Measurements from ENCODE around the gene LCA5. TPM values are rescaled to one million over a fixed set of nuclear protein-coding genes. Genes with fewer than 3 reads are reported as not detected.

The LCA5 gene
- total and polyA plus RNA-seq, 2 experiments from 2014 or later, result 2.4 to 5.6 TPM

DNA sequence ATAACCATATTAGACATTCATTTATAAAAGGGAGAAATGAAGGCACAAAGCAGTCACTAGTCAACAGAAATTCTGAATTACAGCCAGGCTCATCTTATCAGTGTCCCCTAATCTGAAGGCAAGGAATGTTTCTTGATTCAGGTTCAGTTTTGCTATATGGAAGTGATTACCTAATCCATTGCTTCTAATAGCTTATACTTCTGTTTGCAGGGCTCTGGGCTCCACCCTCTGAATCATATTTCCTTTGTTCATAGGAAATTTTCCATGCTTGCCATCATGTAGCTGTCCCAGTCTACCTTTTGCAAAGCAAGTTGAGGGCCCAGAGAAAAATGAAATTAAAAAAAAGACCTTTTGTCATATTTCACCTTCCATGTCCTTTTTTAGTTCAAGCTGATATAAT, 96.0 kb downstream of the LCA5 start:
- H4K20me1 ChIP-seq (ENCODE audit: insufficient read depth, poor library complexity, severe bottlenecking), result no peaks in the 10 kb centered on the region
- no peaks in the 10 kb centered on the region for H3K27me3 ChIP-seq
- H2AFZ ChIP-seq, result no peak overlapping the region
- no peak overlapping the region for H3K4me2 ChIP-seq
- TF ChIP-seq EZH2phosphoT487 (IDR thresholded peaks at IDR 0.05; ENCODE audit: low read depth, severe bottlenecking, unreplicated experiment) (no peak), EZH2 (IDR thresholded peaks at IDR 0.05; ENCODE audit: borderline replicate concordance) (no peak)
- TF ChIP-seq, protein P1, sequence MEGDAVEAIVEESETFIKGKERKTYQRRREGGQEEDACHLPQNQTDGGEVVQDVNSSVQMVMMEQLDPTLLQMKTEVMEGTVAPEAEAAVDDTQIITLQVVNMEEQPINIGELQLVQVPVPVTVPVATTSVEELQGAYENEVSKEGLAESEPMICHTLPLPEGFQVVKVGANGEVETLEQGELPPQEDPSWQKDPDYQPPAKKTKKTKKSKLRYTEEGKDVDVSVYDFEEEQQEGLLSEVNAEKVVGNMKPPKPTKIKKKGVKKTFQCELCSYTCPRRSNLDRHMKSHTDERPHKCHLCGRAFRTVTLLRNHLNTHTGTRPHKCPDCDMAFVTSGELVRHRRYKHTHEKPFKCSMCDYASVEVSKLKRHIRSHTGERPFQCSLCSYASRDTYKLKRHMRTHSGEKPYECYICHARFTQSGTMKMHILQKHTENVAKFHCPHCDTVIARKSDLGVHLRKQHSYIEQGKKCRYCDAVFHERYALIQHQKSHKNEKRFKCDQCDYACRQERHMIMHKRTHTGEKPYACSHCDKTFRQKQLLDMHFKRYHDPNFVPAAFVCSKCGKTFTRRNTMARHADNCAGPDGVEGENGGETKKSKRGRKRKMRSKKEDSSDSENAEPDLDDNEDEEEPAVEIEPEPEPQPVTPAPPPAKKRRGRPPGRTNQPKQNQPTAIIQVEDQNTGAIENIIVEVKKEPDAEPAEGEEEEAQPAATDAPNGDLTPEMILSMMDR (IDR thresholded peaks at IDR 0.05; ENCODE audit: poor library complexity), result no peak
- H3K27ac ChIP-seq, result no peak overlapping the region
- no peaks in the 10 kb centered on the region for H3K79me2 ChIP-seq
- H3K4me3 ChIP-seq, result no peak overlapping the region
- no peaks in the 10 kb centered on the region for H3K4me1 ChIP-seq (ENCODE audit: insufficient read depth)
- no peak for DNase-seq (ENCODE audit: low spot score)
- no peaks in the 10 kb centered on the region for H3K9me2 ChIP-seq (replicated peaks; ENCODE audit: insufficient read depth)
- peaks cover 4% of the 10 kb centered on the region for H3K9me3 ChIP-seq (ENCODE audit: low read depth)
- no peaks in the 10 kb centered on the region for H3K36me3 ChIP-seq (replicated peaks; ENCODE audit: insufficient read depth, low read depth)

DNA sequence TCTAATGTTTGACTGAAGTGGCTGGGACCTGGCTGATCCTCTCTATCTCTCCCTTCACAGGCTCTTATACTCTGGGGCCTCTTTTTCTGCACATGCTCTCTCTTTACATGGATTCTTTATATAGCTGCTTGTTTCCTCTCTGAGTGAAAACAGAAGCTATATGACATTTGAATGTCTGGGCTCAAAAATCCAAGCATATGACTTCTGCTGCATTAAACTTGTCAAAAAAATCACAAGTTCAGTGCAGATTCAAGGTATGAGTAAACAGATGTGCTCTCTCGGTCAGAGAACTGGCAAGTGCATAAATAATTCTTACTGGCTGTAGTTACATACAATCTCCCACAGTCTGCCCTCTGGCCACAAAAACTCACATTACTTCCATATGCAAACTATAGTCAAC, 96.6 kb downstream of the LCA5 start:
- no peak for DNase-seq (ENCODE audit: low spot score)
- H3K9me2 ChIP-seq (replicated peaks; ENCODE audit: insufficient read depth), result no peaks in the 10 kb centered on the region
- H3K9me3 ChIP-seq (ENCODE audit: low read depth), result peaks cover 4% of the 10 kb centered on the region
- H3K79me2 ChIP-seq, result no peaks in the 10 kb centered on the region
- no peaks in the 10 kb centered on the region for H3K36me3 ChIP-seq (replicated peaks; ENCODE audit: insufficient read depth, low read depth)
- no peak overlapping the region for H3K4me2 ChIP-seq
- no peak overlapping the region for H3K4me3 ChIP-seq
- WGBS (ENCODE audit: low lambda C conversion rate, missing lambda C conversion rate), result 30% methylated on average over 1 of the region's 1 CpG
- H2AFZ ChIP-seq, result no peak overlapping the region
- no peaks in the 10 kb centered on the region for H4K20me1 ChIP-seq (ENCODE audit: insufficient read depth, poor library complexity, severe bottlenecking)
- H3K27me3 ChIP-seq, result no peaks in the 10 kb centered on the region
- no peaks in the 10 kb centered on the region for H3K4me1 ChIP-seq (ENCODE audit: insufficient read depth)
- TF ChIP-seq EZH2 (IDR thresholded peaks at IDR 0.05; ENCODE audit: borderline replicate concordance) (no peak), EZH2phosphoT487 (IDR thresholded peaks at IDR 0.05; ENCODE audit: low read depth, severe bottlenecking, unreplicated experiment) (no peak)
- TF ChIP-seq, protein P1 (IDR thresholded peaks at IDR 0.05; ENCODE audit: poor library complexity), result no peak
- no peak overlapping the region for H3K27ac ChIP-seq

DNA sequence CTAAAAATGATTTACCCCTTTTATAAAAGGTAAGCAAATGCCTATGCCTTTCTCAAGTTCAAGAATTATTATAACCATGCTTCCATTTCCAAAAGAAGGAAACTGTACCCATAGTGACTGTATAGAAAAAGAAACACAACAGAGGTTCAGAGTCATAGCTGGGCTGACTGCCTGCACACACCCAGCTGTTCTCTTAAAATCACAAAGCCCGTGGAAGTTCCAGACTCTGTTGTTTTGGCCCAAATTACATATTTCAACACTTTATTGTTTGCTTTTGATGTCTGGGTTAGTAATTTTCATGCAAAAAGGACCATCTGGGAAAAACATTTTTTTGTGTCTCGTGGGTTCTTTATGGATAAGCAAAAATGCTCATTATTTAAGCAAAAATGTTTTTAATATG, 99.2 kb downstream of the LCA5 start:
- Histone ChIP-seq H3K36me3 (replicated peaks; ENCODE audit: insufficient read depth, low read depth) (no peaks in the 10 kb centered on the region), H4K20me1 (ENCODE audit: insufficient read depth, poor library complexity, severe bottlenecking) (no peaks in the 10 kb centered on the region), H3K9me3 (ENCODE audit: low read depth) (peaks cover 4% of the 10 kb centered on the region), H3K9me2 (replicated peaks; ENCODE audit: insufficient read depth) (no peaks in the 10 kb centered on the region), H3K4me1 (ENCODE audit: insufficient read depth) (no peaks in the 10 kb centered on the region), H3K4me3 (no peak overlapping the region), H3K4me2 (no peak overlapping the region), H3K27ac (no peak overlapping the region), H3K27me3 (no peaks in the 10 kb centered on the region), H3K79me2 (no peaks in the 10 kb centered on the region), H2AFZ (no peak overlapping the region)
- DNase-seq (ENCODE audit: low spot score), result no peak
- TF ChIP-seq EZH2 (IDR thresholded peaks at IDR 0.05; ENCODE audit: borderline replicate concordance) (no peak), EZH2phosphoT487 (IDR thresholded peaks at IDR 0.05; ENCODE audit: low read depth, severe bottlenecking, unreplicated experiment) (no peak)
- TF ChIP-seq, protein P1 (IDR thresholded peaks at IDR 0.05; ENCODE audit: poor library complexity), result no peak
- 76% methylated on average over 2 of the region's 2 CpGs for WGBS (ENCODE audit: low lambda C conversion rate, missing lambda C conversion rate)

GRCh38 chr6:79436241-79436640, 101.0 kb downstream of the LCA5 start:
- Histone ChIP-seq H3K4me3 (no peak overlapping the region), H3K4me2 (no peak overlapping the region), H3K79me2 (no peaks in the 10 kb centered on the region), H3K27ac (no peak overlapping the region), H3K36me3 (replicated peaks; ENCODE audit: insufficient read depth, low read depth) (no peaks in the 10 kb centered on the region), H2AFZ (no peak overlapping the region), H3K9me2 (replicated peaks; ENCODE audit: insufficient read depth) (no peaks in the 10 kb centered on the region), H3K4me1 (ENCODE audit: insufficient read depth) (peaks cover 4% of the 10 kb centered on the region), H3K27me3 (no peaks in the 10 kb centered on the region), H4K20me1 (ENCODE audit: insufficient read depth, poor library complexity, severe bottlenecking) (no peaks in the 10 kb centered on the region), H3K9me3 (ENCODE audit: low read depth) (no peaks in the 10 kb centered on the region)
- WGBS (ENCODE audit: low lambda C conversion rate, missing lambda C conversion rate), result 58% methylated on average over 2 of the region's 2 CpGs
- DNase-seq (ENCODE audit: low spot score), result no peak
- TF ChIP-seq EZH2phosphoT487 (IDR thresholded peaks at IDR 0.05; ENCODE audit: low read depth, severe bottlenecking, unreplicated experiment) (no peak), EZH2 (IDR thresholded peaks at IDR 0.05; ENCODE audit: borderline replicate concordance) (no peak)
- TF ChIP-seq, protein P1 (IDR thresholded peaks at IDR 0.05; ENCODE audit: poor library complexity), result no peak
